DLD1 (cell line): Measurements from ENCODE around the gene DIP2B.
"Not testable (repeated sequence)": the region's sequence is repeated elsewhere in the genome, so short reads cannot be mapped to it uniquely, and the experiment has no call there.

Experiments used
- in situ Hi-C: cut with HindIII; loops from 2 replicates; pipeline ENCODE4 v1.10.0; 2017; ENCODE audit warnings: low sequenced_read_pairs

Gene DIP2B

DNA sequence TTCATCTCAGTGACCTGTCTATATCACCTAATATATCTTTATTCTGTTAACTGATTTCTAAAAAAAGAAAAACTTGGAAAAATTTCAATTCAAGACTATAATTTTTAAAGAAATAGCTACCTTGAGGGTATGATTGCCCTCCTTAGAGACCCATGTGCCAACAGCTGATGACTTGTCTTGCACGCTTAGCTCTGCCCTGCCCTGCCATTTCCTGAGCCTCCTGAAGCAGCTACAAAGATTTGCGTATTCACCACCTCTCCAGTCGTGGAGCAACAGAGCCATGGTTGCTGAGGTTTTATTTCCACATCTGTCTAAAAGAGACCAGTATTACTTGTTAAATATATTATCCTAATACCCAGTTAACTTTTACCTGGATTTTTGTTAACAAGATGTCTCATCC lies 167.4 kb downstream of the DIP2B start:
- in situ Hi-C loops = no loop called here

DNA sequence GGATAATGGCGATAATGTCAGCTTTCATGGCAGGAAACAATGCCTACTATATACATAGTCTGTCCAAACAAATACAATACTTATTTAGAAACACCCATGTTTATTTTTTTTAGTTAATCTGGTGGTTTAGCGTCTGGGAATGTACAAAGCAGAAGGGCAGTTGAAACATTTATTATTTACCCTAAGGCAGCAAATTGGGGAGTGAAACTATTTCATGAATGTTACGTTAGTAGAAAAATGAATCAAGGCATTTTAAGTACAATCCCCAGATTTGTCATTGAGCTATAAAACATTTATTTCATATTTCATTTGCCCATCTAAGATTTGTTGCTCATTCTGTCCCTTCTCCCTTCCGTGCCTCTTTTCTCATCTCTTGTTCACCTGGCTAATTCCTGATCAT lies 172.0 kb downstream of the DIP2B start:
- in situ Hi-C loops = no loop called here

- in situ Hi-C loops = no loop called here
Observed at GRCh38 chr12:50677858-50678257, 173.1 kb downstream of the DIP2B start.

GRCh38 chr12:50678650-50679365 lies 174.0 kb downstream of the DIP2B start:
- in situ Hi-C loops = no loop called here

GRCh38 chr12:50679612-50680011 lies 174.8 kb downstream of the DIP2B start:
- in situ Hi-C loops = no loop called here

- in situ Hi-C loops = not testable (repeated sequence)
Observed at GRCh38 chr12:50681064-50681463, 176.3 kb downstream of the DIP2B start.

DNA sequence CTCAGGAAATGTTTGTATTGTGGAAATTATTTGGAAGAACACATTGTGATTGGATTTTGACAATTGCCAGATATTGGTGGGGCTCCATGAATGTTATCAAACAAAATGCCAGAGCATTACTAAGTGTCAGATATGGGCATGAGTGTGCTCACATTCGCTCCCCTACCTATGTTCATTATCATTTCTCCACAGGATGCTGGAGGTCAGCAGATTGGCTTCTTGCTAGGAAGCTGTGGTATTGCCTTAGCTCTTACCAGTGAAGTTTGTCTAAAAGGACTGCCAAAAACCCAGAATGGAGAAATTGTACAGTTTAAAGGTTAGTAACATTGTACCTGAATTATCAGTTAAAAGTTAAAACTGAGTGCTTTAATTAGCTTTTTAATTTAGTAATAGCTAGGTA lies 180.9 kb downstream of the DIP2B start:
- in situ Hi-C loops = no loop called here

GRCh38 chr12:50686406-50686805 lies 181.6 kb downstream of the DIP2B start:
- in situ Hi-C loops = no loop called here

DNA sequence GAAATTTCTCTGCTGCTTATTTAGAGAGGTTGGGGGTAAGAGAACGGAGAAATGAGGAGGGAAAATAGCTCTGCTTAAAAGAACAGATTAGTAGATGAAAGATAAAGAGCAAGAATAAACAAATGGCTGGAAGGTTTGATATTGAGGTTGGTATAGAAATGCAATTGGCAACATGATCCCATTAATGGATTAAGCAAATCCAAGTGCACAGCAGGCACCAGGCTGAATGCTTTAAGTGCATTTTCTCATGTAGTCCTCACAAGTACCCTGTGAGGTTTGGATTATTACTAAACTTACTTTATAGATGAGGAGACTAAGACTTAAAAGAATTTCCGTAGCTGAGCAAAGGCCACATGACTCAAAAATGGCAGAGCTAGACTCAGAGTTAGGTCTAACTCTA lies 182.2 kb downstream of the DIP2B start:
- in situ Hi-C loops = no loop called here

GRCh38 chr12:50689437-50689836 lies 184.7 kb downstream of the DIP2B start:
- in situ Hi-C loops = no loop called here

DNA sequence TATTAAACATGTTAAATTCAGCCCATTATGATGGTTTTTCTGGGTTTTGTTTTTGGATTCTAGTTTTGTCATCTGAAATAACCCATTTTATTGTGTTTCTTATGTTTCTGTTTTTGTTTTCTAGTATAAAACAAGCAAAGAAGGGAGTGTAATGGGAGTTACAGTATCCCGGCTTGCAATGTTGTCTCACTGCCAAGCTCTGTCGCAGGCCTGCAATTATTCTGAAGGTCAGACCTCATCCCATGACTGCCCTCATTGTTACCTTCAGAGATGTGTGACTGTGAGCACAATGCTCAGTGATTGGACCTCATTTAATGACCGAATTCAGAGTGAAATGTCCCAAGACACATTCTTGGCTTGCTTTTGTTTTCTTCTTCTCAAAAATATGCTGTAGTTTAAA lies 186.1 kb downstream of the DIP2B start:
- in situ Hi-C loops = no loop called here

DNA sequence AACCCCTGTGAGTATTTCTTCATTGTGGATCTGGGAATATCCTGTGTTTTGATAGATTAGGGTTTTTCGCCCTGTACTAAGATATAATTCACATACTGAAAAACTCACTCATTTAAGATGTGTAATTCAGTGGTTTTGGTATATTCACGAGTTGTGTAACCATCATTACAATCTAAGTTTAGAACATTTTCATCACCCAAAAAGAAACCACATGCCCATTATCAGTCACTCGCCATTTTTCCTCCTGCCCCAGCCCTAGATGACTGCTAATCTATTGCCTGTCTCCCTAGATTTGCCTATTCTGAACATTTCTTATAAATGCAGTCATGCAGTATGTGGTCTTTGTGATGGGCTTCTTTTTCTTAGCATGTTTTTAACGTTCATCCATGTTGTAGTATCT lies 191.2 kb downstream of the DIP2B start:
- in situ Hi-C loops = no loop called here

DNA sequence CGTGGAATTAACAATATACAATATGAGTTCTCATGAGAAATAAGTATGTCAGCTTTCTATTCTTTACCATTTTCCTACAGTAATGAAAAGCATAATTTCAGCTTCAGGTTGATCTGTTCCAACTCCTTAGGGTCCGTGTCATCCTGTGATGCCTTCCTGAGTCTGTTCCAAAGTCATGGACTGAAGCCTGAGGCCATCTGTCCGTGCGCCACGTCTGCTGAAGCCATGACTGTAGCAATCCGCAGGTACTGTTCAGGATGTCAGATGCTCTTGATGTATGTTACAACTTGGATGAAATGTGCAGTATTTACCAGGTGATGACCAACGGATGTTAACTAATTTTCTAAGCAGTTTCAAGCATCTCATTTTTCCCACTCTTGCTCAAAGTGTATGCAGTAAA lies 192.1 kb downstream of the DIP2B start:
- in situ Hi-C loops = no loop called here

GRCh38 chr12:50699154-50699553 lies 194.4 kb downstream of the DIP2B start:
- in situ Hi-C loops = no loop called here

DNA sequence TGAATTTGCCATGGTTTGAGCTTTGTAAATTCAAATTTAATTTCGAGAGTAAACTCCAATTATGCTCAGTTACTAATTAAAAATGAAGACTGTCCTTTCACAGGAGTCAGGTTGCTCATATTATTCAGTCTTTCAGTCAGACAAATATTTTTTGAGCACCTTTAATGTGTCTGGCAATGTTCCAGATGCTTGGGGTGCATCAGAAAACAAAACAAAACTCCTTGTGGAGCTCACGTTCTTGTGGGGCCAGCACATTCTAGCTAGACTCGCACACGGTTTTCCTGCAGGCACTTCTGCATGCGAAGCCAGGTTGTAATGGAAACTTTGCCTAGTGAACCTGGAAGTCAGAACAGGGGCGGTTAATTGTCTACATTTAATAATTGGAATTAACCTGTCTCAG lies 195.2 kb downstream of the DIP2B start:
- in situ Hi-C loops = no loop called here

DNA sequence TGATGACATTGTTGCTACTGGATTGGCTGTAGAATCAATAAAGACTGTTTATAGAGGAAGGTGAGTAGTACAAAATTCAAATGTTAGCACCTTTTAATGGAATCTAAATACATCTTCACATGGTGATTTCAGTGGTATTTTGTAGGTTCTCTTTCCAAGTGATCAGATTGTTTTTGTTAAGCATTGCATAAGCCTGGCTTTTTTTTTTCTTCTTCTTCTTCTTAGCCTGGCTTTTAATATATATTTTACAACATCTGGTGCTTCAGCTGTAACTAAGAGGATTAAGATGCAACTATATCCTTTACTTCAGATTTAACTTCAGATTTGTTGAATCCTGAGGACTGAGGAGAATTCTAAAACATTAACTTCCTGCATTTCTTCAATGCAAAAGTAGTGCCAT lies 201.8 kb downstream of the DIP2B start:
- in situ Hi-C loops = no loop called here

DNA sequence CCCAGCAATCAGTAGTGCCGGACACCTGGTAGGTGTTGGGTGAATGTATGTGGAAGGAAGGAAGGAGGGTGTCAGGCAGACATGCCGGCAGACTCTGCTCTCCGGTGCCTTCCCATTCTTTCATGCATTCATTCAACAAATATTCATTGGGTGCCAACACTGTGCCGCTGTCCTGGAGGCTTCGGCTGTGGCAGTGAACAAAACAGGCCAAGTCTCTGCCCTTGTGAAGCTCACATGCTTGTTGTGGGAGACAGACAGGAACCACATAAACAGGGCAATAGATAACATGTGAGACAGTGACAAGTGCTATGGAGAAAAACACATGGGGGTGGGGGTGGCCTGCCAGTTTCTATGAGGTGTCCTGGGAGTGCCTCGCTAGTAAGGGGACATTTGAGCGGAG lies 202.6 kb downstream of the DIP2B start:
- in situ Hi-C loops = no loop called here

- in situ Hi-C loops = no loop called here
Observed at GRCh38 chr12:50708631-50709030, 203.8 kb downstream of the DIP2B start.

GRCh38 chr12:50711121-50711520 lies 206.3 kb downstream of the DIP2B start:
- in situ Hi-C loops = no loop called here

DNA sequence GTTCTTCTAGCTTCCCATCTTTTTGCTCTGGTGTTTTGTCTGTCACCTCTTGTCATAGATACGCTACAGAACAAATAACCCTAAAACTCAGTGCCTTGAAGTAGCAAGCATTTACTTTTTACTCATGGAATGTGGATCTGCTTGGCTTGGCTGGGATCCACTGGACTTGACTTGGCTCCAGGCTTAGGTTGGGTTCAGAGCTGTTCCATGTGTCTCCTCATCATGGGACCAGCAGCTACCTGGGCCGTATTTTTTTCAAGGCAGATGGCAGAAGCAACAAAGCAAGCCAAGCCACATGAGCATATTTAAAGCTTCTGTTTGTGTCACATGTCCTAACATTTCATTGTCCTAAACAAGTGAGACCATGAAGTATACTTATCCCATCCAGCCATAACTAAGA lies 210.4 kb downstream of the DIP2B start:
- in situ Hi-C loops = no loop called here

DNA sequence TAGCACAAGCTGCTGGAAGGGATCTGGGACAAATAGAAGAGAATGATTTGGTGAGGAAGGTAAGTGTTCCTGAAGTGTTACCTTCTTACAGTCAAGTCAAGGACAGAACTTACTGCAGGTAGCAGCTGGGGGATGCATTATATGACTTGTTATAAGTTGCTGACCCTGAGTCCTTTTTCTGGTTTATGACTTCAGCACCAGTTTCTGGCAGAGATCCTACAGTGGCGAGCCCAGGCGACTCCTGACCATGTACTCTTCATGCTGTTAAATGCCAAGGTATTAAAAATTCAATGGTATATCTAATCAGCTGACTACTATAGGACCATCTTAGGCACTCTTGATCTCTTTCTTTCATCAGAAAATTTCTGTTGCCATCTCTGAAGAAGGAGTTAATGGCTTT lies 214.0 kb downstream of the DIP2B start:
- in situ Hi-C loops = no loop called here

DNA sequence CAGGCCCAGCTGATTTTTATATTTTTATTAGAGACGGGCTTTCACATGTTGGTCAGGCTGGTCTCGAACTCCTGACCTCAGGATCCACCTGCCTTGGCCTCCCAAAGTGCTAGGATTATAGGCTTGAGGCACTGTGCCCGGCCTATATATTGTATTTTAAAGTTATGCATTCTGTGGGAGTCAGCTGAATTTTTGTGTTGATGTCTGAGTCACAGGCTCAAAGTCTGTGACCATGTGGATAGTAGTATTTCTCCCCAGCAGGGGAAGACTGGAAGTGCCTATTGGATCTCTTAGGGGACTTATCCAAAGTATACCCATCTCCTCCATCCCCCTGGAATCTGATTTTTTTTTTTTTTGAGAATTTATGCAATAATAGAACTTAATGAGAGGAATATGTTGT lies 215.3 kb downstream of the DIP2B start:
- in situ Hi-C loops = no loop called here

- in situ Hi-C loops = no loop called here
Observed at GRCh38 chr12:50720501-50720900, 215.7 kb downstream of the DIP2B start.
